Measurements from ENCODE around the gene ZNF827.

DNA sequence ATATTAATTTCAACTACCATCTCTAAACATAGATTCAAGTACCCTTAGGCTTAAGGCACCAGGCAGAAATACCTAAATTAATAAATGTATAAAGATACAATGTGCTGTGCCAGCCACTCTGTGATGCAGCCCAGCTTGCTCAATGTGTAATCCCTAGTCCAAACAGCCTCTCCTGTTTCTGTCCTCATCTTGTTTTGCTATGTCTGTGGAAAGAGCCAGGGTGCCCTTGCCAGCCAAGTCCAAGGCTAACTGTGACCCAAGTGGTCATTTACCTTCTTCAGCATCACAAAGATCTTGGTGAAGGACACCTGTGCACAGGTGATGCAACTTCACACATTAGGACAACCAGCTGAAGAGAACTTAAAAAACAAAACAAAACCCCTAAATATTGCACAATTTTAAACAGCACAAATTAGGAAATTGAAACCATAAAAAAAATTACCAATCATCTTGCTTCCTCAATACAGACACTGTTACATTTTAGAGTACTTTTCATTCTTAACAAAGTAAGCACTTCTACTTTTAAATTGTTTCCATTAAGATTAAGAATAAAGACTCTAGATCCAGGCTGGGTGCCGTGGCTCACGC lies 169.1 kb downstream of the ZNF827 start:
- TF ChIP-seq GATA2 (IDR thresholded peaks at IDR 0.05; ENCODE audit: low read depth, low read length) (no peak), GATA3 (IDR thresholded peaks at IDR 0.05; ENCODE audit: low read depth, low read length) (no peak)

Data from SH-SY5Y (cell line).